ENCODE measurements around the gene ELK1. TPM values are rescaled to one million over a fixed set of nuclear protein-coding genes. Genes with fewer than 3 reads are reported as not detected.

The ELK1 gene
- total RNA-seq, 1 donor from 2014 or later: 29.4 TPM

DNA sequence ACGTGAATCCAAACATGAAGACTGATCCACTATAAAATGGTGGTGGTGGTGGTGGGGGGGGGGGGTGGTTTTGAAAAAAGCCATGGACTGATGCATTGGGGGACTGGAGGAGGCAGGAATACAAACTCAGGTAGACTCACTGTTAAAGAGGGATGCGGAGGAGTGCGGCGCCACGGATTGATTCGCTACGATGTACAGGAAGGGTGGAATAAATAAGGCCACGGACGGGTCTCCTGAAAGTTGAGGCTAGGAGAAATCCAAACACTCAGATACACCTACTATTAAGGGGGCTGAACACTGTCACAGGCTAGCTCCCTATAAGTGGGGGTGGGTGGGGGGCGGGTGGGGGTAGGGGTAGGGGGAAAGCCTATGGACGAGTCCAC, 591 bp downstream of the ELK1 start:
- Mint-ChIP-seq H3K9me3 (ENCODE audit: unreplicated experiment) (no peaks in the 10 kb centered on the region), H3K27me3 (ENCODE audit: unreplicated experiment) (peaks cover 4% of the 10 kb centered on the region), H3K36me3 (ENCODE audit: low read depth, unreplicated experiment) (peaks cover 12% of the 10 kb centered on the region), H3K4me3 (ENCODE audit: unreplicated experiment) (peak overlapping the region; percentile 89), H3K27ac (ENCODE audit: unreplicated experiment) (peak overlapping the region; percentile 86), H3K4me1 (ENCODE audit: unreplicated experiment) (peaks cover 19% of the 10 kb centered on the region)
- no peak for DNase-seq (ENCODE audit: low spot score)
- TF ChIP-seq CTCF (IDR thresholded peaks at IDR 0.05; ENCODE audit: unreplicated experiment): no peak

DNA sequence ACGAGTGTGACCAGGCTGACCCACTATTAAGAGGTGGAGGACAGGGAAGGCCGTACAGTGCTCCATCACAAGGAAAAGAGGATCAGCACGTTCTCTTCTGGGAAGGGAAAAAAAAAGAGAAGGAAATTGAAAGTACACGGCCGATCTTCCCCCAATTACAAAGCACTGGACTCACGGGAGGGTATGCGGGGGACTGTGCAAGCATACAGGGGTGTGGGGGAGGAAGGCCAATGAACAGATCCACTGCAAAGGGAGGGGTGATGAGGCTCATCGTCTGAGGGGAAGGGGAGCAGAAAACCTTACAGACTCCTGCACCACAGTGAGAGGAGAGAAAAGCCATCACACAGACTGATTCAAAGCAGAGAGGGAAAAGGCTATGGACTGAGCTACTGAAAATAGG, 1.1 kb downstream of the ELK1 start:
- no peaks in the 10 kb centered on the region for H3K9me3 Mint-ChIP-seq (ENCODE audit: unreplicated experiment)

GRCh38 chrX:47648376-47648775, 2.0 kb downstream of the ELK1 start:
- DNase-seq (ENCODE audit: low spot score): no peak
- H3K9me3 Mint-ChIP-seq (ENCODE audit: unreplicated experiment): no peaks in the 10 kb centered on the region
- peaks cover 12% of the 10 kb centered on the region for H3K36me3 Mint-ChIP-seq (ENCODE audit: low read depth, unreplicated experiment)
- H3K4me3 Mint-ChIP-seq (ENCODE audit: unreplicated experiment): peak overlapping the region; percentile 74
- no peak overlapping the region for H3K27ac Mint-ChIP-seq (ENCODE audit: unreplicated experiment)
- H3K27me3 Mint-ChIP-seq (ENCODE audit: unreplicated experiment): peaks cover 4% of the 10 kb centered on the region
- no peak for TF ChIP-seq CTCF (IDR thresholded peaks at IDR 0.05; ENCODE audit: unreplicated experiment)
- peaks cover 19% of the 10 kb centered on the region for H3K4me1 Mint-ChIP-seq (ENCODE audit: unreplicated experiment)

More for the DNA sequence above, 1.1 kb downstream of the ELK1 start:
- peak overlapping the region; percentile 86 for H3K27ac Mint-ChIP-seq (ENCODE audit: unreplicated experiment)
- no peak for TF ChIP-seq CTCF (IDR thresholded peaks at IDR 0.05; ENCODE audit: unreplicated experiment)
- H3K27me3 Mint-ChIP-seq (ENCODE audit: unreplicated experiment): peaks cover 4% of the 10 kb centered on the region
- peaks cover 19% of the 10 kb centered on the region for H3K4me1 Mint-ChIP-seq (ENCODE audit: unreplicated experiment)
- H3K36me3 Mint-ChIP-seq (ENCODE audit: low read depth, unreplicated experiment): peaks cover 12% of the 10 kb centered on the region
- H3K4me3 Mint-ChIP-seq (ENCODE audit: unreplicated experiment): peak overlapping the region; percentile 89
- DNase-seq (ENCODE audit: low spot score): no peak

- peaks cover 4% of the 10 kb centered on the region for H3K27me3 Mint-ChIP-seq (ENCODE audit: unreplicated experiment)
- H3K4me3 Mint-ChIP-seq (ENCODE audit: unreplicated experiment): peak overlapping the region; percentile 80
- no peaks in the 10 kb centered on the region for H3K9me3 Mint-ChIP-seq (ENCODE audit: unreplicated experiment)
- H3K4me1 Mint-ChIP-seq (ENCODE audit: unreplicated experiment): peaks cover 19% of the 10 kb centered on the region
- no peak for TF ChIP-seq CTCF (IDR thresholded peaks at IDR 0.05; ENCODE audit: unreplicated experiment)
- peaks cover 4% of the 10 kb centered on the region for H3K36me3 Mint-ChIP-seq (ENCODE audit: low read depth, unreplicated experiment)
- H3K27ac Mint-ChIP-seq (ENCODE audit: unreplicated experiment): no peak overlapping the region
- DNase-seq (ENCODE audit: low spot score): no peak
Observed at GRCh38 chrX:47646636-47647035, 3.7 kb downstream of the ELK1 start.

DNA sequence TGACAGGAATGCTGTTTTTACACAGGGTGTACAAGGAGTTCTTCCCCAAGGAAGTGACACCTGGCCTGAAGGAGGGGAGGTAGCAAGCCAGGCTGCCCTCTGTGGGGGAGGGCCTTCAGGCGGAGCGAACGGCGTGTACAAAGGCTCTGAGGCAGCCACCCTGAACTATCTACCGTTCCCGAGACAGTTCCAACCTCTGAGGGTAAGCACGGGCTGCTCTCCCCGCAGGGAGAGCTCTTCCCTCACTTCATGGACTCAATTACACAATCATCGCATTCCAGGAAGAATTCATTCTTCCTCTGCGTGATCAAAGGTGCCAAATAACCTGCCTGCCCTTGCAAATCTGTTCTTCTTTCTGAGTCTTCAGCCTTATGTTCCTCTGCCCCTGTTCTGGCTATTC, 4.8 kb downstream of the ELK1 start:
- Mint-ChIP-seq H3K9me3 (ENCODE audit: unreplicated experiment) (no peaks in the 10 kb centered on the region), H3K27me3 (ENCODE audit: unreplicated experiment) (peaks cover 4% of the 10 kb centered on the region), H3K27ac (ENCODE audit: unreplicated experiment) (no peak overlapping the region), H3K4me1 (ENCODE audit: unreplicated experiment) (peaks cover 10% of the 10 kb centered on the region), H3K4me3 (ENCODE audit: unreplicated experiment) (no peak overlapping the region), H3K36me3 (ENCODE audit: low read depth, unreplicated experiment) (peaks cover 11% of the 10 kb centered on the region)
- DNase-seq (ENCODE audit: low spot score): no peak
- TF ChIP-seq CTCF (IDR thresholded peaks at IDR 0.05; ENCODE audit: unreplicated experiment): no peak
